ENCODE data around the gene CALD1. TPM values are rescaled to one million over a fixed set of nuclear protein-coding genes. Genes with fewer than 3 reads are reported as not detected.

The CALD1 gene
- total RNA-seq, 2 donors from 2014 or later, result 57.0 to 72.6 TPM

DNA sequence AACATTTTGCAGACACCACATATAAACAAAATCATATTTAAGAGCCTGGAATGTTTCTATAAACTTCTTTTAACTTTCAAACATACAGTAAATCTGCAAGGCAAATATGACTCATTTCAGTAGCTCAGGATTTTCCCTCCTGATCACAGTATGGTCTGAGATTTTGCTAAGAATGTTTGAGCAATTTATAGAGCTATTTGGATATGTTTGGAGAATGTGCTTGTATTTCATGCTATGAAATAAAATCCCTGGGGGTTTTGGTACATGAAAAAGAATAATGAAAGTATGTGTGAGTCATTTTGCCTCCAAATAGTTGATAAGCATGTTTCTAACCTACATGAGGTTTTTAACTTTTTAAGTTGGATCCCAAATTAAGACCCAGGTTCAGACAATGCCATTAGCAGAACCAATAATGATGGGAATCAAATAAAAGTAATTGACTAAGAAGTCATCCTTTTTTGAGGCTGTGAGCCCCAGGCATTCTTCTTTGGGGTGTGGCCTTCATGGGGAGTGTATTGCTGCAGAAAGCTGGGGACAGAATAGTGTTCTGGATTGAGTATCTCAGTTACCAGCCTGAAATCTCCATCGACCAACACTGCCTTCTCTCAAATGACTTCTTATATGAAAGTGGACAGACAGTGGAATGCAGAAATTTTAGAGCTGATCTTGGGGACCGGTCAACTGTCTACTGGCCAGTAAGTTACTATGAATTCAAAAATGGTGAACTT lies 140.8 kb downstream of the CALD1 start:
- ATAC-seq, result no peak
- 68 to 79% methylated on average over 2 of the region's 2 CpGs for WGBS, 2 donors
- H3K4me1 ChIP-seq, result no peaks in the 10 kb centered on the region
- no peak overlapping the region for H3K27ac ChIP-seq
- no peak overlapping the region for H3K4me3 ChIP-seq
- no peak for DNase-seq
- no peaks in the 10 kb centered on the region for H3K27me3 ChIP-seq
- TF ChIP-seq, protein P1, sequence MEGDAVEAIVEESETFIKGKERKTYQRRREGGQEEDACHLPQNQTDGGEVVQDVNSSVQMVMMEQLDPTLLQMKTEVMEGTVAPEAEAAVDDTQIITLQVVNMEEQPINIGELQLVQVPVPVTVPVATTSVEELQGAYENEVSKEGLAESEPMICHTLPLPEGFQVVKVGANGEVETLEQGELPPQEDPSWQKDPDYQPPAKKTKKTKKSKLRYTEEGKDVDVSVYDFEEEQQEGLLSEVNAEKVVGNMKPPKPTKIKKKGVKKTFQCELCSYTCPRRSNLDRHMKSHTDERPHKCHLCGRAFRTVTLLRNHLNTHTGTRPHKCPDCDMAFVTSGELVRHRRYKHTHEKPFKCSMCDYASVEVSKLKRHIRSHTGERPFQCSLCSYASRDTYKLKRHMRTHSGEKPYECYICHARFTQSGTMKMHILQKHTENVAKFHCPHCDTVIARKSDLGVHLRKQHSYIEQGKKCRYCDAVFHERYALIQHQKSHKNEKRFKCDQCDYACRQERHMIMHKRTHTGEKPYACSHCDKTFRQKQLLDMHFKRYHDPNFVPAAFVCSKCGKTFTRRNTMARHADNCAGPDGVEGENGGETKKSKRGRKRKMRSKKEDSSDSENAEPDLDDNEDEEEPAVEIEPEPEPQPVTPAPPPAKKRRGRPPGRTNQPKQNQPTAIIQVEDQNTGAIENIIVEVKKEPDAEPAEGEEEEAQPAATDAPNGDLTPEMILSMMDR (IDR thresholded peaks at IDR 0.05), result no peak
- TF ChIP-seq POLR2A (IDR thresholded peaks at IDR 0.05), result no peak
- intact Hi-C loops (cut with DNase I), result no loop called here
- H3K9me3 ChIP-seq, result no peaks in the 10 kb centered on the region
- H3K36me3 ChIP-seq (replicated peaks in 1 of 2; ENCODE audit: insufficient read depth in 1 of 2, low read depth in 2 of 2), result no peaks in the 10 kb centered on the region

DNA sequence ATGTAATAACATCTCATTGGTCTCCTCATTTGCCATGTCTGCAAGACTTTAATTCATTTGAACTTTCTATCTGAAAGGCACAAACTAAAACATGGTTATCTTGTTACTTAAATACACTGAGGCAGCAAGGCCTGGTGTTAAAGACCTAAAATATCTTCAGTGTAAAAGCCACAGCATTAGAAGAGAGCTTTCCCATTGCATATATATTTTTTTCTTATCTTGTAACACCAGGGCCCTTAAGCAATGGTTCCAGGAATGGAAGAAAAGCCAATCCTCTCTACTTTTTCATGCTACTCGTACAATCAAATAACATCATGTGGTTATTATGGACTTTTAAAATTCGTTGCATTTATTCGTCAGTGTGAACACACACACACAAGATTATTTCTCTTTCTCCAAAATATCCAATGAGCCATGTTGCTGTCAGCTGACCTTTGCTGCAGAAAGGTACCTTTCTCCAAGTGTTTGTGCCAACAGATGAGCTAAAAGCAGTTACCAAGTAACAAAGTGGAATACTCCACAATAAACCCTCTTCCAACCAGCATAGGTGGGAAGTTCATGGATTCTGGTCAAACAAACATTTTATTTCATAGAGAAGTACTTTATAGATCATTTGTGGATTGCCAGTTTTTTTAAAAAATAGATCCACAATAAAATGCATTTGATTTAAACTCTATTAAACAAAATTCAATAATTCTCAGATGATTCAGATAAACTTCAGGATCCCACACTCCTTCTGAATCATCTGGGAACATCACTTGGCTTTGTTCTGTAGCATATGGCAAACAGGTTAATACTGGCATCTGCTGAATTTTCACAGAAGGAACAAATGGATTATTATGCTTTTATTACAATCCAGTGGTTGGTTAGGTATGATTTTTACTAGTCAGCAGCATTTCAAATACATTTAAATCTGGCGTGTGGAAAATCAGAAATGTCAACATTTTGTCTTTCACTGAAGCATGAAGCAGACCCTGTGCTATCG lies 143.6 kb downstream of the CALD1 start:
- TF ChIP-seq POLR2A (IDR thresholded peaks at IDR 0.05), result no peak
- TF ChIP-seq, protein P1 (IDR thresholded peaks at IDR 0.05), result no peak
- H3K4me1 ChIP-seq, result no peaks in the 10 kb centered on the region
- no peak overlapping the region for H3K4me3 ChIP-seq
- ATAC-seq, result no peak
- no peaks in the 10 kb centered on the region for H3K27me3 ChIP-seq
- no peak for DNase-seq
- no peaks in the 10 kb centered on the region for H3K36me3 ChIP-seq (replicated peaks in 1 of 2; ENCODE audit: insufficient read depth in 1 of 2, low read depth in 2 of 2)
- H3K27ac ChIP-seq, result no peak overlapping the region
- H3K9me3 ChIP-seq, result no peaks in the 10 kb centered on the region
- intact Hi-C loops (cut with DNase I), result no loop called here
- WGBS, 2 donors, result 81 to 83% methylated on average over 5 of the region's 5 CpGs

DNA sequence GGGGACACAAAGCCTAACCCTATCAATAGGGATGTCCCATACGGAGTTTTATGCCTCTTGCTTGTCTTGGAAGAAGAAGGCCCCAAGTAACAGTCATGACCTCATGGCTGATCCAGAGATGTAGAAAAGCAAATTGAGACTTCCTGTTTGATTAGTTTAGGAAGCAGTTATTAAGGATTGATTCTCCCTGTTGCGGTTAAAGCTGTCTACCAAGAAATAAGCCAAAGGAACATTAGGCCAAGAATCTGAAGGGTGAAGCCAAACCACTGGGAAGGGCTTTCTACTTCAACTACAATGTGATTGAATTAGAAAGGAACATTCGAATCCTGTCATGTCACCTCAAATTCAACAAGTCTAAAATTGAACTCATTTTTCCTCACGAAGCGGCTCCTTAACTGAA lies 146.3 kb downstream of the CALD1 start:
- TF ChIP-seq, protein P1 (IDR thresholded peaks at IDR 0.05), result no peak
- TF ChIP-seq POLR2A (IDR thresholded peaks at IDR 0.05), result no peak
- WGBS, 2 donors, result 76 to 91% methylated on average over 5 of the region's 5 CpGs
- no peaks in the 10 kb centered on the region for H3K4me1 ChIP-seq

DNA sequence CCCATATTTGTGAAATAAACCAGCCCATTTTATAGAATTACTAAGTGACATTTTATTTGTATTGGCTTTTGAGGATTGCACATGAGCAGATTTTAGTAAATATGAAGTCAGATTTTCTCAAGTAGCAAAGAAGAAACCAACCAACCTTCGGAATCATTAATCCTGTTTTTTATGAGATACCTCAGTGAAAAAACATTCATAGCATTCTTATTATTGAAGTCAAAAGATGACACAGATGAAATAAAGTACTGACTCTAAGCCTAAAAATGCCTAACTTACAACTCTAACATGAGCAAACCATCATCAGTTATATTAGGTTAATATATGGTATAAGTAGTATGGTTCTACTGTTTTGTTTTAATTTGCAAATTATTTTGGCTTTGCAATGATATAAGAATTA lies 147.0 kb downstream of the CALD1 start:
- no peak overlapping the region for H3K4me3 ChIP-seq
- intact Hi-C loops (cut with DNase I), result no loop called here
- WGBS, 2 donors, result 91 to 95% methylated on average over 1 of the region's 1 CpG
- H3K36me3 ChIP-seq (replicated peaks in 1 of 2; ENCODE audit: insufficient read depth in 1 of 2, low read depth in 2 of 2), result no peaks in the 10 kb centered on the region
- ATAC-seq (no peak), DNase-seq (no peak)
- TF ChIP-seq, protein P1 (IDR thresholded peaks at IDR 0.05), result no peak
- TF ChIP-seq POLR2A (IDR thresholded peaks at IDR 0.05), result no peak
- H3K27ac ChIP-seq, result no peak overlapping the region
- H3K9me3 ChIP-seq, result no peaks in the 10 kb centered on the region
- H3K4me1 ChIP-seq, result no peaks in the 10 kb centered on the region
- H3K27me3 ChIP-seq, result no peaks in the 10 kb centered on the region

More for the DNA sequence above, 146.3 kb downstream of the CALD1 start:
- H3K4me3 ChIP-seq, result no peak overlapping the region
- no peaks in the 10 kb centered on the region for H3K36me3 ChIP-seq (replicated peaks in 1 of 2; ENCODE audit: insufficient read depth in 1 of 2, low read depth in 2 of 2)
- no peaks in the 10 kb centered on the region for H3K9me3 ChIP-seq
- H3K27ac ChIP-seq, result no peak overlapping the region
- no peaks in the 10 kb centered on the region for H3K27me3 ChIP-seq
- DNase-seq (no peak), ATAC-seq (no peak)
- intact Hi-C loops (cut with DNase I), result no loop called here

Data from body of pancreas (tissue), 4 donors.